Sigmoid colon (tissue), 4 donors: ENCODE results near the gene HTR1E.

Source experiments
- EP300 ChIP-seq, 4 donors: sonication (generic); formaldehyde crosslinking; IDR thresholded peaks; one replicate each; pipeline ENCODE4 v1.6.1; 2017; ENCODE audit warnings: antibody characterized with exemption in 4 of 4
- TF ChIP-seq, protein P1 (sequence below), 4 experiments: fragments of 450-650 bp in 3 of 4; fragments of 200-600 bp in 1 of 4; IDR thresholded peaks; one replicate each; pipeline ENCODE4 v1.5.1; 2016 to 2019; ENCODE audit warnings: antibody characterized with exemption in 4 of 4, mild to moderate bottlenecking in 3 of 4, moderate library complexity in 2 of 4

DNA sequence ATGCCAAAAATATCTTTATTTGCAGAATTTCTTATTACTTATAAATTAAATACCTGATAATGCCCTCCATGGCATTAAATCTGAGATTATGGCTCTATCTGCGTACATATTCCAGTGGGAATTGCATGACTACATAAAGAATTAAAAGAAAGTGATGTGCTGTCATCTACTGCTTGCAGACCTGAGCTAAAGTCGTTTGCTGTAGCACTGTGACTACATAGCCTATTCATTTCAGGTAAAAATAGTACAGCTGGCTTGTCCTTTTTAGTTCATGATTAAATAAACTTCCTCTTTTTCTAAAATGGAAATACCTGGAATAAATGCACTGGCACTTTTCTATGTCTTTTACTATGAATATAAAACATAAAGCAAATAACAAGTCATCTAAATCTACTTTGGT lies 79.4 kb downstream of the HTR1E start:
- TF ChIP-seq, protein P1, sequence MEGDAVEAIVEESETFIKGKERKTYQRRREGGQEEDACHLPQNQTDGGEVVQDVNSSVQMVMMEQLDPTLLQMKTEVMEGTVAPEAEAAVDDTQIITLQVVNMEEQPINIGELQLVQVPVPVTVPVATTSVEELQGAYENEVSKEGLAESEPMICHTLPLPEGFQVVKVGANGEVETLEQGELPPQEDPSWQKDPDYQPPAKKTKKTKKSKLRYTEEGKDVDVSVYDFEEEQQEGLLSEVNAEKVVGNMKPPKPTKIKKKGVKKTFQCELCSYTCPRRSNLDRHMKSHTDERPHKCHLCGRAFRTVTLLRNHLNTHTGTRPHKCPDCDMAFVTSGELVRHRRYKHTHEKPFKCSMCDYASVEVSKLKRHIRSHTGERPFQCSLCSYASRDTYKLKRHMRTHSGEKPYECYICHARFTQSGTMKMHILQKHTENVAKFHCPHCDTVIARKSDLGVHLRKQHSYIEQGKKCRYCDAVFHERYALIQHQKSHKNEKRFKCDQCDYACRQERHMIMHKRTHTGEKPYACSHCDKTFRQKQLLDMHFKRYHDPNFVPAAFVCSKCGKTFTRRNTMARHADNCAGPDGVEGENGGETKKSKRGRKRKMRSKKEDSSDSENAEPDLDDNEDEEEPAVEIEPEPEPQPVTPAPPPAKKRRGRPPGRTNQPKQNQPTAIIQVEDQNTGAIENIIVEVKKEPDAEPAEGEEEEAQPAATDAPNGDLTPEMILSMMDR (IDR thresholded peaks at IDR 0.05) = no peak
- no peak for TF ChIP-seq EP300 (IDR thresholded peaks at IDR 0.05)
